ENCODE results near the gene ZNF474.

DNA sequence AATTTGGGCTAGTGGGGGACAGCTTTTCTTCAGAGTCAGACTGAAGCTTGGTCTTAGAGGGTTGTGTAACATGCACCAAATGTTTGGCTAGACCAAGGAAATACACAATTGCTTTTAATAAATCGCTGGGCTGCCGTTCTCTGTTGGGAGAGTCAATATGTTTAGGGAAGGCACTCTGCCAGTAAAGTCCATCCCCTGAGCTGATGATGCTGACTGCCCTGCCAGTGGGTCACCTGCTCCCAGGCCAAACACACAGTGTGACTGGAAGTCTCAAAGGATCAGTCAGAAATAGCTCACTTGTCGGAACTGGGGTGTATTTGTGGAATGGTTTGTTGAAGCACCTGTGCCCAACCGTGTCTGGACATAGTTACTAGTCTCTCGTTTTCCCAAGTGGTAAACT is 17.9 kb upstream of the ZNF474 start:
- no peak for TF ChIP-seq POLR2A (IDR thresholded peaks at IDR 0.05)
- TF ChIP-seq, protein P1, sequence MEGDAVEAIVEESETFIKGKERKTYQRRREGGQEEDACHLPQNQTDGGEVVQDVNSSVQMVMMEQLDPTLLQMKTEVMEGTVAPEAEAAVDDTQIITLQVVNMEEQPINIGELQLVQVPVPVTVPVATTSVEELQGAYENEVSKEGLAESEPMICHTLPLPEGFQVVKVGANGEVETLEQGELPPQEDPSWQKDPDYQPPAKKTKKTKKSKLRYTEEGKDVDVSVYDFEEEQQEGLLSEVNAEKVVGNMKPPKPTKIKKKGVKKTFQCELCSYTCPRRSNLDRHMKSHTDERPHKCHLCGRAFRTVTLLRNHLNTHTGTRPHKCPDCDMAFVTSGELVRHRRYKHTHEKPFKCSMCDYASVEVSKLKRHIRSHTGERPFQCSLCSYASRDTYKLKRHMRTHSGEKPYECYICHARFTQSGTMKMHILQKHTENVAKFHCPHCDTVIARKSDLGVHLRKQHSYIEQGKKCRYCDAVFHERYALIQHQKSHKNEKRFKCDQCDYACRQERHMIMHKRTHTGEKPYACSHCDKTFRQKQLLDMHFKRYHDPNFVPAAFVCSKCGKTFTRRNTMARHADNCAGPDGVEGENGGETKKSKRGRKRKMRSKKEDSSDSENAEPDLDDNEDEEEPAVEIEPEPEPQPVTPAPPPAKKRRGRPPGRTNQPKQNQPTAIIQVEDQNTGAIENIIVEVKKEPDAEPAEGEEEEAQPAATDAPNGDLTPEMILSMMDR (IDR thresholded peaks at IDR 0.05): no peak

All from body of pancreas (tissue), 4 donors.